A549 (cell line): Measurements from ENCODE around the gene GRIN2C.

Experiments
- CBX8 ChIP-seq: fragments of 200-600 bp; sonication (generic); IDR thresholded peaks from 2 replicates; pipeline ENCODE4 v1.6.1; 2016
- EP300 ChIP-seq, 2 experiments: fragments of >200 bp; sonication (Bioruptor Twin); formaldehyde crosslinking; IDR thresholded peaks; 2 replicates in 1 of 2; 3 replicates in 1 of 2; pipeline ENCODE4 v1.6.1; 2016 to 2017
- HEYL ChIP-seq: fragments of 250-450 bp; sonication (Bioruptor Pico); IDR thresholded peaks from 2 replicates; pipeline ENCODE4 v1.8.0; 2021; ENCODE audit warnings: mild to moderate bottlenecking, moderate library complexity
- JUN ChIP-seq, 2 experiments: fragments of >200 bp; sonication (Bioruptor Twin); formaldehyde crosslinking; IDR thresholded peaks; 2 replicates in 1 of 2; 3 replicates in 1 of 2; pipeline ENCODE4 v1.6.1; 2016 to 2017
- MYC ChIP-seq: IDR thresholded peaks from 2 replicates; pipeline ENCODE4 v1.6.1; 2012; ENCODE audit warnings: mild to moderate bottlenecking, inconsistent platforms, low read length, improper control_type of control experiment, borderline replicate concordance
- NPAS2 ChIP-seq: fragments of 250-450 bp; sonication (Bioruptor Pico); IDR thresholded peaks from 2 replicates; pipeline ENCODE4 v1.8.0; 2022; ENCODE audit warnings: mild to moderate bottlenecking, moderate library complexity, borderline replicate concordance
- POLR2A ChIP-seq: IDR thresholded peaks from 2 replicates; pipeline ENCODE4 v1.6.1; 2012; ENCODE audit warnings: mild to moderate bottlenecking, low read length
- RFX5 ChIP-seq: fragments of 450-650 bp; IDR thresholded peaks from 2 replicates; pipeline ENCODE4 v1.7.1; 2014; ENCODE audit warnings: antibody characterized with exemption, mild to moderate bottlenecking, moderate library complexity
- ZNF302 ChIP-seq: fragments of 250-450 bp; sonication (Bioruptor Pico); IDR thresholded peaks from 2 replicates; pipeline ENCODE4 v1.9.0; 2021; ENCODE audit warnings: inconsistent platforms, mild to moderate bottlenecking, moderate library complexity
- TF ChIP-seq, protein P1 (sequence below): fragments of >200 bp; sonication (Bioruptor Twin); formaldehyde crosslinking; IDR thresholded peaks from 3 replicates; pipeline ENCODE4 v1.5.1; 2016
- TF ChIP-seq, protein P2 (sequence below): IDR thresholded peaks from 2 replicates; pipeline ENCODE4 v1.6.1; 2012
- TF ChIP-seq, protein P3 (sequence below): fragments of >200 bp; sonication (Bioruptor Twin); formaldehyde crosslinking; IDR thresholded peaks from 2 replicates; pipeline ENCODE4 v1.6.1; 2016
- TF ChIP-seq, protein P4 (sequence below): IDR thresholded peaks from 2 replicates; pipeline ENCODE4 v1.6.1; 2012
- TF ChIP-seq, protein P5 (sequence below): fragments of 200-600 bp; sonication (generic); IDR thresholded peaks from 2 replicates; pipeline ENCODE4 v1.6.1; 2016; ENCODE audit warnings: antibody characterized with exemption, mild to moderate bottlenecking, moderate library complexity

DNA sequence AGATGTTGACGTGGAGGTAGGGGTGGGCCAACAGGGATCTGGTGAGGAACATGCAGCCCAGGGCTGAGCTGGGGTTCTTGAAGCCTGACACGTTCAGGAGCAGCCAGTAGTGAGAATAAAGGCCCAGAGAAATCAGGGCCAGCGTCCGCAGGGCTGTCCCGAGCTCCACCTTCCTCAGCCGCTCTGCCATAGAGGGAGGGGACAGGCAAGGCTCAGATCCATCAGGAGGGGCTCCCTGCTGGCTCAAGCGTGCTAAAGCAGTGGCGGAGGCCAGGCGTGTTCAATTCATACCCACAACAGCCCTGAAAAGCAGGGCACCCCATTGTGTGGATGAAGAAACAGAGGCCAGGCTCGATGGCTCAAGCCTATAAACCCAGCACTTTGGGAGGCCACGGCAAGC lies 21.4 kb upstream of the GRIN2C start:
- TF ChIP-seq, protein P1, sequence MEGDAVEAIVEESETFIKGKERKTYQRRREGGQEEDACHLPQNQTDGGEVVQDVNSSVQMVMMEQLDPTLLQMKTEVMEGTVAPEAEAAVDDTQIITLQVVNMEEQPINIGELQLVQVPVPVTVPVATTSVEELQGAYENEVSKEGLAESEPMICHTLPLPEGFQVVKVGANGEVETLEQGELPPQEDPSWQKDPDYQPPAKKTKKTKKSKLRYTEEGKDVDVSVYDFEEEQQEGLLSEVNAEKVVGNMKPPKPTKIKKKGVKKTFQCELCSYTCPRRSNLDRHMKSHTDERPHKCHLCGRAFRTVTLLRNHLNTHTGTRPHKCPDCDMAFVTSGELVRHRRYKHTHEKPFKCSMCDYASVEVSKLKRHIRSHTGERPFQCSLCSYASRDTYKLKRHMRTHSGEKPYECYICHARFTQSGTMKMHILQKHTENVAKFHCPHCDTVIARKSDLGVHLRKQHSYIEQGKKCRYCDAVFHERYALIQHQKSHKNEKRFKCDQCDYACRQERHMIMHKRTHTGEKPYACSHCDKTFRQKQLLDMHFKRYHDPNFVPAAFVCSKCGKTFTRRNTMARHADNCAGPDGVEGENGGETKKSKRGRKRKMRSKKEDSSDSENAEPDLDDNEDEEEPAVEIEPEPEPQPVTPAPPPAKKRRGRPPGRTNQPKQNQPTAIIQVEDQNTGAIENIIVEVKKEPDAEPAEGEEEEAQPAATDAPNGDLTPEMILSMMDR: no peak
- no peak for TF ChIP-seq POLR2A
- no peak for TF ChIP-seq JUN (IDR thresholded peaks at IDR 0.05)
- TF ChIP-seq, protein P2, sequence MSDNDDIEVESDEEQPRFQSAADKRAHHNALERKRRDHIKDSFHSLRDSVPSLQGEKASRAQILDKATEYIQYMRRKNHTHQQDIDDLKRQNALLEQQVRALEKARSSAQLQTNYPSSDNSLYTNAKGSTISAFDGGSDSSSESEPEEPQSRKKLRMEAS: no peak
- TF ChIP-seq CBX8: no peak
- no peak for TF ChIP-seq EP300 (IDR thresholded peaks at IDR 0.05)
- no peak for TF ChIP-seq HEYL
- TF ChIP-seq, protein P3, sequence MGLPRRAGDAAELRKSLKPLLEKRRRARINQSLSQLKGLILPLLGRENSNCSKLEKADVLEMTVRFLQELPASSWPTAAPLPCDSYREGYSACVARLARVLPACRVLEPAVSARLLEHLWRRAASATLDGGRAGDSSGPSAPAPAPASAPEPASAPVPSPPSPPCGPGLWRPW: no peak
- no peak for TF ChIP-seq MYC
- TF ChIP-seq, protein P4, sequence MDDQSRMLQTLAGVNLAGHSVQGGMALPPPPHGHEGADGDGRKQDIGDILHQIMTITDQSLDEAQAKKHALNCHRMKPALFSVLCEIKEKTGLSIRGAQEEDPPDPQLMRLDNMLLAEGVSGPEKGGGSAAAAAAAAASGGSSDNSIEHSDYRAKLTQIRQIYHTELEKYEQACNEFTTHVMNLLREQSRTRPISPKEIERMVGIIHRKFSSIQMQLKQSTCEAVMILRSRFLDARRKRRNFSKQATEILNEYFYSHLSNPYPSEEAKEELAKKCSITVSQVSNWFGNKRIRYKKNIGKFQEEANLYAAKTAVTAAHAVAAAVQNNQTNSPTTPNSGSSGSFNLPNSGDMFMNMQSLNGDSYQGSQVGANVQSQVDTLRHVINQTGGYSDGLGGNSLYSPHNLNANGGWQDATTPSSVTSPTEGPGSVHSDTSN: no peak
- TF ChIP-seq RFX5: no peak
- no peak for TF ChIP-seq NPAS2
- TF ChIP-seq ZNF302: no peak
- TF ChIP-seq, protein P5, sequence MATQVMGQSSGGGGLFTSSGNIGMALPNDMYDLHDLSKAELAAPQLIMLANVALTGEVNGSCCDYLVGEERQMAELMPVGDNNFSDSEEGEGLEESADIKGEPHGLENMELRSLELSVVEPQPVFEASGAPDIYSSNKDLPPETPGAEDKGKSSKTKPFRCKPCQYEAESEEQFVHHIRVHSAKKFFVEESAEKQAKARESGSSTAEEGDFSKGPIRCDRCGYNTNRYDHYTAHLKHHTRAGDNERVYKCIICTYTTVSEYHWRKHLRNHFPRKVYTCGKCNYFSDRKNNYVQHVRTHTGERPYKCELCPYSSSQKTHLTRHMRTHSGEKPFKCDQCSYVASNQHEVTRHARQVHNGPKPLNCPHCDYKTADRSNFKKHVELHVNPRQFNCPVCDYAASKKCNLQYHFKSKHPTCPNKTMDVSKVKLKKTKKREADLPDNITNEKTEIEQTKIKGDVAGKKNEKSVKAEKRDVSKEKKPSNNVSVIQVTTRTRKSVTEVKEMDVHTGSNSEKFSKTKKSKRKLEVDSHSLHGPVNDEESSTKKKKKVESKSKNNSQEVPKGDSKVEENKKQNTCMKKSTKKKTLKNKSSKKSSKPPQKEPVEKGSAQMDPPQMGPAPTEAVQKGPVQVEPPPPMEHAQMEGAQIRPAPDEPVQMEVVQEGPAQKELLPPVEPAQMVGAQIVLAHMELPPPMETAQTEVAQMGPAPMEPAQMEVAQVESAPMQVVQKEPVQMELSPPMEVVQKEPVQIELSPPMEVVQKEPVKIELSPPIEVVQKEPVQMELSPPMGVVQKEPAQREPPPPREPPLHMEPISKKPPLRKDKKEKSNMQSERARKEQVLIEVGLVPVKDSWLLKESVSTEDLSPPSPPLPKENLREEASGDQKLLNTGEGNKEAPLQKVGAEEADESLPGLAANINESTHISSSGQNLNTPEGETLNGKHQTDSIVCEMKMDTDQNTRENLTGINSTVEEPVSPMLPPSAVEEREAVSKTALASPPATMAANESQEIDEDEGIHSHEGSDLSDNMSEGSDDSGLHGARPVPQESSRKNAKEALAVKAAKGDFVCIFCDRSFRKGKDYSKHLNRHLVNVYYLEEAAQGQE: no peak
